ENCODE results near the gene AZGP1. TPM values are rescaled to one million over a fixed set of nuclear protein-coding genes. Genes with fewer than 3 reads are reported as not detected.

Gene AZGP1
- total and polyA plus RNA-seq, 2 of the 13 experiments (the other 11 are each of a cell fraction or from before 2014, with no cell fraction given) = 93.8 to 229 TPM

- TF ChIP-seq ZNF383 (CRISPR knock-in tag; IDR thresholded peaks at IDR 0.05; ENCODE audit: borderline replicate concordance) (no peak), ZNF333 (CRISPR knock-in tag; IDR thresholded peaks at IDR 0.05; ENCODE audit: borderline replicate concordance) (no peak), SSRP1 (CRISPR knock-in tag; IDR thresholded peaks at IDR 0.05) (no peak), KDM2A (CRISPR knock-in tag; IDR thresholded peaks at IDR 0.05; ENCODE audit: borderline replicate concordance, low read depth) (peak; percentile 46), ELK4 (CRISPR knock-in tag; IDR thresholded peaks at IDR 0.05; ENCODE audit: borderline replicate concordance) (no peak), MXI1 (IDR thresholded peaks at IDR 0.05; ENCODE audit: borderline replicate concordance, low read depth, low read length) (no peak), KDM5B (CRISPR knock-in tag; IDR thresholded peaks at IDR 0.05; ENCODE audit: borderline replicate concordance) (0 out of 2 replicates have a peak, but pooled peaks have one; percentile 43), ZNF562 (CRISPR knock-in tag; IDR thresholded peaks at IDR 0.05; ENCODE audit: borderline replicate concordance) (no peak), ZNF879 (CRISPR knock-in tag; IDR thresholded peaks at IDR 0.05) (no peak), ZNF33B (CRISPR knock-in tag; IDR thresholded peaks at IDR 0.05) (no peak), XRCC5 (optimal IDR thresholded peaks at IDR 0.05; ENCODE audit: low read length) (peak; percentile 57), ZNF83 (CRISPR knock-in tag; IDR thresholded peaks at IDR 0.05; ENCODE audit: borderline replicate concordance) (0 out of 2 replicates have a peak, but pooled peaks have one; percentile 27), FOXA3 (CRISPR knock-in tag; IDR thresholded peaks at IDR 0.05) (0 out of 2 replicates have a peak, but pooled peaks have one; percentile 9), DNMT1 (CRISPR knock-in tag; IDR thresholded peaks at IDR 0.05) (no peak), TBL1XR1 (IDR thresholded peaks at IDR 0.05; ENCODE audit: borderline replicate concordance, low read length, partially characterized antibody) (no peak), ZNF160 (CRISPR knock-in tag; IDR thresholded peaks at IDR 0.05) (no peak), JUN (CRISPR knock-in tag; IDR thresholded peaks at IDR 0.05) (no peak), SCMH1 (CRISPR knock-in tag; IDR thresholded peaks at IDR 0.05; ENCODE audit: borderline replicate concordance) (no peak), ZNF605 (CRISPR knock-in tag; IDR thresholded peaks at IDR 0.05) (0 out of 2 replicates have a peak, but pooled peaks have one; percentile 29), NONO (IDR thresholded peaks at IDR 0.05) (no peak), NONO (CRISPR knock-in tag; conservative IDR thresholded peaks at IDR 0.05) (no peak), ZC3H4 (CRISPR knock-in tag; IDR thresholded peaks at IDR 0.05; ENCODE audit: borderline replicate concordance) (no peak), SMC3 (IDR thresholded peaks at IDR 0.05; ENCODE audit: low read length) (peak; percentile 24; the same call in 1 of the 2 replicates), TGIF2 (CRISPR knock-in tag; IDR thresholded peaks at IDR 0.05) (no peak), HNF4A (CRISPR knock-in tag; IDR thresholded peaks at IDR 0.05) (peak; percentile 25; the same call in 1 of the 2 replicates), ZNF749 (CRISPR knock-in tag; IDR thresholded peaks at IDR 0.05; ENCODE audit: borderline replicate concordance) (no peak), CCDC6 (CRISPR knock-in tag; IDR thresholded peaks at IDR 0.05) (no peak)
- TF ChIP-seq, protein P1, sequence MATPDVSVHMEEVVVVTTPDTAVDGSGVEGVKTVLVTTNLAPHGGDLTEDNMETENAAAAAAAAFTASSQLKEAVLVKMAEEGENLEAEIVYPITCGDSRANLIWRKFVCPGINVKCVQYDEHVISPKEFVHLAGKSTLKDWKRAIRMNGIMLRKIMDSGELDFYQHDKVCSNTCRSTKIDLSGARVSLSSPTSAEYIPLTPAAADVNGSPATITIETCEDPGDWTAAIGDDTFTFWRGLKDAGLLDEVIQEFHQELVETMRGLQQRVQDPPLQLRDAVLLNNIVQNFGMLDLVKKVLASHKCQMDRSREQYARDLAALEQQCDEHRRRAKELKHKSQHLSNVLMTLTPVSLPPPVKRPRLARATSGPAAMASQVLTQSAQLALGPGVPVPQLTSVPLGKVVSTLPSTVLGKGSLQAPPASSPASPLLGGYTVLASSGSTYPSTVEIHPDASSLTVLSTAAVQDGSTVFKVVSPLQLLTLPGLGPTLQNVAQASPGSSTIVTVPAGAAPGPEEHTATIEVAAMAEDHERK (CRISPR knock-in tag; IDR thresholded peaks at IDR 0.05; ENCODE audit: low read depth) = no peak
- TF ChIP-seq, protein P2, sequence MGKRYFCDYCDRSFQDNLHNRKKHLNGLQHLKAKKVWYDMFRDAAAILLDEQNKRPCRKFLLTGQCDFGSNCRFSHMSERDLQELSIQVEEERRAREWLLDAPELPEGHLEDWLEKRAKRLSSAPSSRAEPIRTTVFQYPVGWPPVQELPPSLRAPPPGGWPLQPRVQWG (CRISPR knock-in tag; IDR thresholded peaks at IDR 0.05; ENCODE audit: borderline replicate concordance, low read depth) = no peak
These were observed 46.7 kb downstream of the AZGP1 start, which contains the start of gene GJC3 (continued) for GRCh38 chr7:99928994-99929729.

All from HepG2 (cell line).